AG10803 (cell line): Measurements from ENCODE around the gene SLC9A3.
"Not testable (repeated sequence)": the region's sequence is repeated elsewhere in the genome, so short reads cannot be mapped to it uniquely, and the experiment has no call there.

ENCODE experiments used
- DNase-seq: peaks from one replicate; pipeline ENCODE4 v3.0.0; 2010; ENCODE audit warnings: low read depth
- H3K4me3 ChIP-seq: 2 replicates; pipeline ENCODE4 v1.5.1; 2011; ENCODE audit warnings: mild to moderate bottlenecking, low read length, control low read depth
- TF ChIP-seq, protein P1 (sequence below): conservative IDR thresholded peaks from 2 replicates; pipeline ENCODE4 v1.5.1; 2011; ENCODE audit warnings: mild to moderate bottlenecking, low read length, control low read depth, inconsistent platforms

Gene SLC9A3

DNA sequence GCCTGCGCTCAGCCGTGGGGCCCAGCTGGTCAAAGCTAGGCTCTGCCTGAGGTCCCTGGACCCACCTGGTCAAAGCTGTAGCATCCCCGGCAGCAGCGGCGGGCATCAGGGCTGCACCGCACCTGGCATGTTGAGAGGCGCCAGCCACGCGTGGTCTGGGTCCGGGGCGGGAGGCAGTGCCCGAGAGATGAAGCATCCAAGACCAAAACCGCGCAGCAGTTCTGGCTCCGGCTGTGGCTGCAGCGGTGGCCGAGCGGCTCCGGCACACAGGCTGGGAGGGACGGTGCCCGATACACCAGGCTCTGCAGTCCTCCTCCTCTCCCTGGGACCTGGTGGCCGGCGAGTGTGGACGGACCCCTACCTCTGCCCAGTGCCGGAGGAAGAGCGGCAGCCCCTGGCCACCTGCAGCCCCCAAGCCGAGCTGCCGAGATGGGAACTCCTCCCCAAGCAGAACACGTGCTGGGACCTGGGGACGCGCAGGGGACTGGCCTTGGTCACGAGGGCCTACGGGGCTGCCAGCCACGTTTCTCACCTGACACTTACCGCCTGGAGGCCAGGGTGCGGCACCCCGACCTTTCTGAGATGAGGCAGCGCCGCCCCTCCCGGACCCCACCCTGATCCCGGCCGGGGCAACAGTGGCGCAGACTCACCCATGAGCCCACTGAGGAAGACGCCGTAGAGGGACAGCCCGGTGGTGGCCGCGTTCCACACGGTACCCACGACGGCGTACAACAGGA lies 33.0 kb downstream of the SLC9A3 start:
- TF ChIP-seq, protein P1, sequence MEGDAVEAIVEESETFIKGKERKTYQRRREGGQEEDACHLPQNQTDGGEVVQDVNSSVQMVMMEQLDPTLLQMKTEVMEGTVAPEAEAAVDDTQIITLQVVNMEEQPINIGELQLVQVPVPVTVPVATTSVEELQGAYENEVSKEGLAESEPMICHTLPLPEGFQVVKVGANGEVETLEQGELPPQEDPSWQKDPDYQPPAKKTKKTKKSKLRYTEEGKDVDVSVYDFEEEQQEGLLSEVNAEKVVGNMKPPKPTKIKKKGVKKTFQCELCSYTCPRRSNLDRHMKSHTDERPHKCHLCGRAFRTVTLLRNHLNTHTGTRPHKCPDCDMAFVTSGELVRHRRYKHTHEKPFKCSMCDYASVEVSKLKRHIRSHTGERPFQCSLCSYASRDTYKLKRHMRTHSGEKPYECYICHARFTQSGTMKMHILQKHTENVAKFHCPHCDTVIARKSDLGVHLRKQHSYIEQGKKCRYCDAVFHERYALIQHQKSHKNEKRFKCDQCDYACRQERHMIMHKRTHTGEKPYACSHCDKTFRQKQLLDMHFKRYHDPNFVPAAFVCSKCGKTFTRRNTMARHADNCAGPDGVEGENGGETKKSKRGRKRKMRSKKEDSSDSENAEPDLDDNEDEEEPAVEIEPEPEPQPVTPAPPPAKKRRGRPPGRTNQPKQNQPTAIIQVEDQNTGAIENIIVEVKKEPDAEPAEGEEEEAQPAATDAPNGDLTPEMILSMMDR: no peak
- no peak for DNase-seq

DNA sequence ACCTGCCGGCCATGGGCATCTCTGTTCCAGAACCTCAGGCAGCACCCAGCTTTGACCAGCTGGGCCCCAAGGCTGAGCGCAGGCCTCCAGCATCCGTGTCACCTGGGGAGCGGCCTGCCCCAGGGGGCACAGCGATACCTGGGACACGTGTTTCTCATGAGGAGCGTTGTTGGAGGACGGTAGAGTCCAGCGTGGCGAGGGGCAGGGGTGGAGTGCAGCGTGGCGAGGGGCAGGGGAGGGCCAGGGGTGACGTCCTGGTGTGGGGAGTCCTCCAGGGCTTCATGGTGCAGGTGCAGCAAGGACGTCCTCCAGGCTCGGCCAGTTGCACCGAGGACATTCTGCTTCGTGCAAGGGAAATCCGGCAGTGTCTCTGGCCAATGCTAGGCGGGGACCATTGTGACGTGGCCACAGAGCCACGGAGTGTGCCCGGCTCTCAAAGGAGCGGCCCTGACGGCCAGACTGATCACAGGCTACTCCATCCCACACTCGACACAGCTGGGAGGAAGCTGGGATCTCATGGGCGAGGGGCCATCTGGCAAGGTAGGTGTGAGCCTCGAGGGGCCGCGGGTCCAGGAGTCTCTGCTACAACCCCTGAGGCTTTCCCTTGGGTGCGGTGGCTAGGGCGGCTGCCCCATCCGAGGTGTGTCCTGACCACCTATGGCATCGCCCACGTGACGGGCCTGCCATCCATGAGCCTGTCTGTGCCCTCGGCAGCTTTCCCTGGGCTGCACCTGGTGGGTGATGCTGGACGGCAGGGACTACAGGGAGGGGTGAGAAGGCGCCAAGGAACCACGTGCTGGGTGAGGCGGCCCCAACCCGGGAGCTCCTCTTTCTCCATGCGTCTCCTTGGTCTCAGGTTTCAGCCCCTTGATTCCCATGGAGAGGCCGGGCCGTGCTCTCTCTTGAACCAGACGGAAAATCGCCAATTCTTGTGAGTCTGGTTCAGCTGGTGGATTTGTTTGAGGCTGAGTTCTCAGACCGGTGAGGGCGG lies 33.8 kb downstream of the SLC9A3 start:
- no peak for DNase-seq
- H3K4me3 ChIP-seq: no peak overlapping the region
- TF ChIP-seq, protein P1: no peak

More for the DNA sequence above, 33.0 kb downstream of the SLC9A3 start:
- H3K4me3 ChIP-seq: no peak overlapping the region

DNA sequence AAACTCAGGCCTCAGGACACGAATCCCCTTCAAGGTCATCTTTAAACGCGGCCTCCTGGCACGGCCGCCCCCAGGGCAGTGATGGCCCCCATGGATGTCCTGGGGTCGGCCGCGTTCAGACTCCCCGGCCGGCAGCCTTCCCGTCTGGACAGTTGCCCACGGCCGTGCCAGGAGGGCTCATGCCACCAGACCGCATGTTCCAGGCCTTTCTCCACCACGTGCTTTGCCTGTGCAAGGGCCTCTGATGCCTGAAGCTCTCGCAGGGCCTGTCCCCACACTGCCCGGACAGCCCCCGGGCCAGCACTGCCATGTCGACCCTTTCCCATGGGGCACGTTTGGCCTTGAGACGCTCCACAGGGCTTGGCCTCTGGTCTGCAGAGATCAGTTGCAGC lies 34.6 kb downstream of the SLC9A3 start:
- TF ChIP-seq, protein P1: no peak
- no peak for DNase-seq
- no peak overlapping the region for H3K4me3 ChIP-seq

DNA sequence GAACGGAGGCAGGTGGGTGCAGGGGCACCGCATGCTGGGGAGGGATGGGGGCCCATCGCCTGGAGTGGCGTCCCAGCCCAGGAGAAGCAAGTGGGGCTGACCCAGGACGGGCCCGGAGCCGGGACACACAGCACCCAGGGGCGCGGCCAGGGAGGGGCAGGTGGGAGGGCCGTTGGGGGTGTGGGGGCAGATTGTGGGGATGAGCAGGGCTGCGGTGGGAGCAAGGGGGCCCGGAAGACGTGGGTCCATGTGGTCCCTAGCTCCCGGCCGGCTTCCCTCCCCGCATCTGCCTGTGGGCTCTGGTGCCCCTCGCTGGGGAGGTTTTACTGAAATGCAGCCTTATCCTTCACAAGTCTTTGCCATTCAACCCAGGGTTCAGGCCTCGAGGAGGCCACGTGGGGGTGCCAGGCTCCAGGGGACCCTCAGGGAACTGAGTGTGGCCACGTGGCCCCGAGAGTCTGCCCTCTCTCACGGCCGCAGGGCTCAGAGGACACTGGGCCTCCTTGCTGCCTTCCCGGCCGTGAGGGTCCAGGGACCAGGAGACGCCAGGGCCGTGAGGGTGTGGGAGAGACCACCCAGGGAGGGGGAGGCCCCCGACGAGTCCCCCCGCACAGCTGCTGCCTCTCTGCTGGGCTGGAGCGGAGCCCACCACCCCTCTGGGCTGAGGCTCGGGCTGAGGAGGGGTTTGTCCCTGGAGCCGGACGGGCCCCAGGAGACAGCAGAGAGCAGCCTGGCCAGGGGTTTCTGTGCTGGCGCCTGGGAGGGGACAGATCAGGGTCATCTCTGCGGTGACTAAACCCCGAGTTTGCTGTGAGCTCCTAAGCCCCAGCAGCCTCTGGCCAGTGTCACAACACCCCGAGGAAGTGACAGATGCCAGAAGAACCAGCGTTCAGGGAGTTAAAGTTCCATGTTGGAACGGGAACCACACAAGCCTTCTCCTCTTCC lies 35.2 kb downstream of the SLC9A3 start:
- no peak for DNase-seq
- no peak overlapping the region for H3K4me3 ChIP-seq
- TF ChIP-seq, protein P1: no peak

DNA sequence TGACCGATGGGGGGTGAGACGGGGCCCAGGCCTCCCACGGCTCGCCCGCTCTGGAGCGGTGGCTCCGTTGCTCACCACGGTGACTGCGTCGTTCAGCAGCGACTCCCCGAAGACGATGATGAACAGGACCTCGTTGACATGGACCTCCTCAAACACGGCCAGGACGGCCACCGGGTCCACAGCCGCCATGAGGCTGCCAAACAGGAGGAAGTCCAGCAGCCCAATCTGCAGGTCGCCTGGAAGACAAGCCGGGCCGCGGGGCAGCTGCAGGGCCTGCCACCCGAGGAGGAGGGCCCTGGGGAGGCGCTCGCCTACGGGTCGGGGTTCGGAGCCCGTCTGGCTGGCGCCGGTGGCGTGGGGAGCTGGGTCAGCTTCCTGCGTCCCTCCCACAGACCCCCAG lies 36.0 kb downstream of the SLC9A3 start:
- no peak for DNase-seq
- H3K4me3 ChIP-seq: no peak overlapping the region
- TF ChIP-seq, protein P1: no peak

DNA sequence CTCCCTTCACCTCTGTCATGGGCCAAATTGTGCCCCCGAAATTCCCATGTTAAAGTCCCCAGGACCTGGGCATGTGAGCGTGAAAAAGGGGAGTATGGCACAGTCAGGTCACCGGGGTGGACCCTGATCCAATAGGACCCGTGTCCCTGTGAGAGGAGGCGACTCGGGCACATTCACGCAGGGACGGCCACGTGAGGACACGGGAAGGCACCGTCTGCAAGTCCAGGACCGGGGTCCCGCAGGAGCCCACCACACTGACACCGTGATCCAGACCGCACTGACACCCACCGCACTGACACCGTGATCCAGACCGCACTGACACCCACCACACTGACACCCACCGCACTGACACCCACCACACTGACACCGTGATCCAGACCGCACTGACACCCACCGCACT lies 37.7 kb downstream of the SLC9A3 start:
- not testable (repeated sequence) for H3K4me3 ChIP-seq, DNase-seq
